NCI-H2227 treated with DMSO at 0.1 percent for 48 hours (cell line): ENCODE measurements around the gene ARMCX1.
"Not testable (repeated sequence)": the region's sequence is repeated elsewhere in the genome, so short reads cannot be mapped to it uniquely, and the experiment has no call there.

ENCODE experiments used
- DNase-seq: peaks from one replicate; lab custom pipeline; 2025; lab: John Stamatoyannopoulos, UW

The ARMCX1 gene

DNA sequence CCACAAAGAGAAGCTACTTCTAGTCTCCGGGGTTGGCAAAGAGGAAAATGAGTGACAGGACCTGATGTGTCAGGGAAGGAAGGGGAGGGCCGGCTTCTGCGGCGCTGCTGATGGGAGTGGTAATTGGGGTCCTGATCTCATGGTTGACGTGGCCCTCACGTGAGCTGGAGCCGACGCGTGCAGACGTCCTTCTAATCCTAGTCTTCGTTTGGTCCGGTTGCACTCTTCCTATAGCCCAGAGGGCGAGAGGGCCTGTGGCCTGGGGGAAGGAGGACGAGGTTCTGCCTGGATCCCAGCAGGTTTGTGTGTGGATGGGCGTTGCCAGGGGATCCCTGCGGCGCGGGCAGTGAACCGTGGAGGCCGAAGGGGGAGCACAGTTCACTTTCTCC, at the start of gene ARMCX1:
Gene ARMCX1, plus strand, starts transcription at position 186 of the 389 bp plus-strand sequence. CDS start 2,384 bp downstream, outside the sequence.
- peak; percentile 84 for DNase-seq

DNA sequence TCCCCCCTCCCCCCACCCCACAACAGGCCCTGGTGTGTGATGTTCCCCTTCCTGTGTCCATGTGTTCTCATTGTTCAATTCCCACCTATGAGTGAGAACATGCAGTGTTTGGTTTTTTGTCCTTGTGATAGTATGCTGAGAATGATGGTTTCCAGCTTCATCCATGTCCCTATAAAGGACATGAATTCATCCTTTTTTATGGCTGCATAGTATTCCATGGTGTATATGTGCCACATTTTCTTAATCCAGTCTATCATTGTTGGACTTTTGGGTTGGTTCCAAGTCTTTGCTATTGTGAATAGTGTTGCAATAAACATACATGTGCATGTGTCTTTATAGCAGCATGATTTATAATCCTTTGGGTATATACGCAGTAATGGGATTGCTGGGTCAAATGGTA, 47.4 kb upstream of the ARMCX1 start:
- not testable (repeated sequence) for DNase-seq

DNA sequence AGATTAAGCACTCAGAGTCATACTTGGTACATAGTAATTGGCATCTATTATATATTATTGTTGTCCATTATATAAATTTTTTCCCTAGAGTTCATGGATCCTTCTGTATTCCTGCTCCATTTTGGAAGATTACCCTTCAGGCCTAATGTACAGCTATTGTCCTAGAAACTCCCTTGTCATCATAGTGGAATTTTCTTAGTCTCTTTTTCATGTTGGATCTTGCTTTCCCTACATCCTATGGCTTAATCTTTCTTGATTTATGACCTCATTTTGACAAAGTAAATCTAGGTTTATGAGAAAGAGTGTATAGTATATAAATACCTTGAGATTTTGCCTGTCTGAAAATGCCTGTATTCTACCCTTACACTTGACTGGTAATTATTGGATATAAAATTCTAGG, 43.0 kb upstream of the ARMCX1 start:
- DNase-seq = no peak

DNA sequence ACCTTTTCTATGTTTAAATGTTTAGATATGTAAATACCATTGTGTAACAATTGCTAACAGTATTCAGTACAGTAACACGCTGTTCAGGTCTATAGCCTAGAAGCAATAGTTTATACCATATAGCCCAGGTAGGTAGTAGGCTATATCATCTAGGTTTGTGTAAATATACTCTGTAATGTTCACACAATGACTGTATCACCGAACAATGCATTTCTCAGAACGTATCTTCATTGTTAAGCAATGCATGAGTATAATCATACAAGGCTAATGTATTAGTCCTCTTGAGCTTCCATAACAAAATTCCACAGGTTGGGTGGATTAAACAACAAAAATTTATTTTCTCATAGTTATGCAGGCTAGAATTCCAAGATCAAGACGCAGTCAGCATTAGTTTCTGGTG, 42.4 kb upstream of the ARMCX1 start:
- DNase-seq = no peak

DNA sequence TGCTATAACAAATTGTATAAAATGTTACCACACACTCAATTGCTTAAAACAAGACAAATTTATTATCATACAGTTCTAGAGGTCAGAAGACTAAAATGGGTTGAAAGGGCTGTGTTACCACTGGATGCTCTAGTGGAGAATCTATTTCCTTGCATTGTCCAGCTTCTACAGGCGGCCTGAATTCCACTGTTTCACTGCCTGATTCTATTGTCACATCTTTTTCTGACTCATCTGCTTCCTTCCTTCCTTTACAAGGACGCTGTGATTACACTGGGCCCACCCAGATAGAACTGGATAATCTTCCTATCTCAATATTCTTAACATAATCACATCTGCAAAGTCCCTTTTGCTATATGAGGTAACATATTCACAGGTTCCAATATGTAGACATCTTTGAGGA, 19.4 kb upstream of the ARMCX1 start:
- no peak for DNase-seq

DNA sequence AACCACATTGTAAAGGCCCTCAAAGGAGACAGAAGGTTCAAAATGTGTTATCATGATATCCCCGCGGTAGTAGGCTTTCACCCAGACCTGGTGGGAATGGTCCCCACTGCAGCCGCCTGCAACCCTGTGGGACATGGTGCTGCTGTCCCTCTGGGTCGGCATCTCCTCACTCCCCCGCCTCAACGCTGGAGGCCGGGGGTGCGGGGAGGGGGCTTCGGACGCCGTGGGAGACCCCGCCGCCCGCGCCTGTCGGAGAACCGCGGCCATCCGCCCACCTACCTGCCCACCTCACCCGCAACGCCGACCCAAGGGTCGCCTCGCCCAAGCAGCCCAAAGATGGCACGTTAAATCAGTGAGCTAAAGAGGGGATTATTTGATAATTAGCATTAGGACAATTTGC, 11.2 kb upstream of the ARMCX1 start:
- DNase-seq = no peak

DNA sequence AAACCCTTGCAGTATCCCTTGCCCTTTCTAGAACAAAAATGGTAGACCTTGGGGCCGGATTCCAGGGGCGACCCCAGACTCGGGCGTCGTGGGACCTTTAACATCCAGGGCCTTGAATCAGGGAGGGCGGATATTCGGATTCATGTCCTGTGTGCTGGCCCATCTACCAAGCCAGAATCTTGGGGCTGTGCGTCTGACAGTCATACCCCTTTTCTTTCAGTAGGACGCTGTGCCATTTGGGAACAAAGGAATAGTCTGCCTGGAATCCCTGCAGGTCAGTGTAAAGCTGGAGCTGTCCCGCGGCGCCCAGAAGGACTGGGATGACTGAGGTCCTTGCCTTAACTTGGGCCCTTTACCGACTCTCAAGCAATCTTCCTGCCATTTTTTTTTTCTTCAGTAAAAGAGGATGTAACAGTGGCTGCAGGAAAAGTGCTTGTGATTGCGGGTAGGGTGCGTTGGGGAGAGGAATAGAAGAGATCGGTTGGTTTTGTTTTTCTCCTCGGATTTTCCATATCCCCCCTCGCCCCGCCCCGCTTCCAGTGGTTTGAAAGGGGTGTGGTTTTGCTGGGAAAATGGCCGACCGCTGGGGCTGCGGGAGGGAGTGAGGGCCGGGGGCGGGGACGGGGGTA, 518 bp downstream of the ARMCX1 start:
- DNase-seq = peak; percentile 49

DNA sequence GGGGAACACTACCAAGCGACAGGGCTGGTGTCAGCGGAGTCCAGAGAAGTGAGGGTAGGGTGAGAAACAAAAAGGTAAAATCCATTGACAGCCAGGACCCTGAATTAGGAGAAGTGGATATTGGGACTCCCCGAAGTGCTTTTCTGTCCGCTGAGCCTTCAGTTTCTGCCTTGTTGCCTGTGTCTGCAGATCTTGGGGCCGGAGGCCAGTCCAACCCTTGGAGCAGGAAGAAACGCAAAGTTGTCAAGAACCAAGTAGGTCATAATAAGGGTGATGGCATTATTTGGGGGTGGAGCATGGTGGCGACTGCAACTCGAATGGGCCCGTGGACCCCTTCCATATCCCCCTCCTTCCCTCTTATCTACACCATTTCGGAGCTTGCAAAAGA, 1.0 kb downstream of the ARMCX1 start:
- DNase-seq = no peak

DNA sequence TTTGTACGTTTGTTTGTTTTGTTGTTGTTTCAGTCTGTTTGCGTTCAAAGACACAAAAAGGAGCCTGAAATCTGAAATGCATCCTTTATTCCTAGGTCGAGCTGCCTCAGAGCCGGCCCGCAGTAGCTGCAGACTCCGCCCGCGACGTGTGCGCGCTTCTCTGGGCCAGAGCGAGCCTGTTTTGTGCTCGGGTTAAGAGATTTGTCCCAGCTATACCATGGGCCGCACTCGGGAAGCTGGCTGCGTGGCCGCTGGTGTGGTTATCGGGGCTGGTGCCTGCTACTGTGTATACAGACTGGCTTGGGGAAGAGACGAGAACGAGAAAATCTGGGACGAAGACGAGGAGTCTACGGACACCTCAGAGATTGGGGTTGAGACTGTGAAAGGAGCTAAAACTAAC, 2.4 kb downstream of the ARMCX1 start:
- DNase-seq = no peak

DNA sequence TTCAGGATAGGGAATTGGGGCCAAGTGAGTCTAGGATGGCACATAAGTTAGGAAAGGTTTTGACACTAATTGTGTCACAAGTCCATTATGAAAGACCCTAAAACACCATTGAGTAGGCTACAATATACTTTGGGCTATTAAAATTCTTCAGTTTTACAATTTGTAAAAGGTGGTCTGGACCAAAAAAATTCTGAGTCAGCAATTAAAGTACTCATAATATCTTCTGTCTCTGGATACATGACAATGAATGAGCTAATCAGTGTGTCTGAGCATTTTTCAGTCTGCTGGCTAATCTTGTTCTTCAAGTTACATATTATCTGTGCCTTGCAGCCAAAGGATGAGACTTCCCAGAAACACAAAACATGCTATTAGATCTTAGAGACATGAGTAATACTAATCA, 14.3 kb downstream of the ARMCX1 start:
- DNase-seq = no peak

DNA sequence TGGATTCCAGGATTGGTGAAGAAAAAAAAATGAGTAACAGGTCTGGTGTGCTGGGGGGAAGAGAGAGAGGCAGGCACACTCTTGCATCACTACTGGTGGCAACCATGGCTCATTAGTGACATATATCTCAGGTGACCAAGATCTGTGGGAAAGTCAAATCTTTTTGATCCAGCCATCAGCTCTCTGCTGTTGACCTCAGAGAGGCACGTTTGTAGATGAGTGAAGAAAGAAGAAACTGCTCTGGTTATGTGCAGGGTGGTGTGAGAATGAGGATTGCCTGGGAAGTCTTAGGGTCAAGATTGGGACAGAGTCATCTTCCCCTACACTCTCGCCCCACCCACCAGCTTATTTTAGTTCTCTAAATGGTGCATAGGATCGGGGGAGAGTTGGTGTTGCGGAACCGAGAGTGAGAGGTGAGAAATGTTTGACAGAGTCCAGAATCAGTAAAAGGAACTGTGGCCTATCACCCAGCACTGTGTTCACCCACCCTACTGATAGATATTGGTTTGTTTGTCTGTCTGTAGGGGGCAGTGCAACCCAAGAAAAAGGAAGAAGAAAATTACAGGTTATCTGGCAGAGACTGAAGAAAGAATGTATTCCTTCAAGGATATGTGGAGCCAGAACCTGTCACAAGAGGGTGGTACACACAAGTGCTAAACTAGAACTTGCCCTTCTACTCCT, 45.5 kb downstream of the ARMCX1 start:
- DNase-seq = peak; percentile 84

DNA sequence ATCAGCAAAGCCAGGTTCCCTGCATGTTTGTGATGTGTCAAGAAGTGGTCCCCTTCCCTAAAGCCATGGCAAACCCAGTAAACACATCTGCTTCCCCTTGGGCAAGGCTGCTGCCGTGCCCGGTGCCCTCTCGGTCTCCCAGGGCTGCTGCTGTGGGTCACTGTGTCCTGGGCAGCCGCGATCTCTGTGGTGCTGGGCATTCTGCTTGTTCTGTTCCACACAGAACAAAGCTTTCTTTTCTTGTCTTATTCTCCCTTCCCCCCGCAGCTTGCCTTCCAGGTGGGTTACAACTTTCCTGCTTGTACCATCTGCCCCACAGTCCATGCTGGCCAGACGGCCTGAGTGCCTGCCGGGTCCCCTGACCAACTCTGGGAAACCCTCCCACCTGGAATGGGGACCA, 49.2 kb downstream of the ARMCX1 start:
- not testable (repeated sequence) for DNase-seq

DNA sequence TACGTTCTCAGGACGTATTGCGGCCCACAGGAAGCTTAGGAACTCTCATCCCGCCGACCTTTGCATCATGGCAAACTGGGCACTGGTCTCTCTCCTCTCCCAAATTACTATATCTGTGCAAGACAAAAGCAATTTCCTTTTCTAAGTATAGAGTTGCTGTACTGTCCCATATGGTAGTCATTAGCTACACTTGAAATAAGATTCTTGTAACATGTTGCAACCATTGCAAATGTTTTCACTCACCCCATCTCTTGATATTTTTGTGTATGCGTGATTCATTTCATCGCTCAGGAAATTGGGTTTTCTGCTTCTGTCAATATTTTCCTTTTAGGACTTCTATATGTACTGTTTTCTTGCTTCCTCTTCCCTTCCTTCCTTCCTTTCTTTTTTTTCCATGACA, 51.7 kb downstream of the ARMCX1 start:
- no peak for DNase-seq
